Dermis blood vessel endothelial cell (primary cell): ENCODE results near the gene ABHD6. TPM values are rescaled to one million over a fixed set of nuclear protein-coding genes. Genes with fewer than 3 reads are reported as not detected.
"Not testable (repeated sequence)": the region's sequence is repeated elsewhere in the genome, so short reads cannot be mapped to it uniquely, and the experiment has no call there.

Experiments used
- DNase-seq: peaks from one replicate; pipeline ENCODE4 v3.0.0; 2010
- total RNA-seq: library from RNA; depleted of rRNA; stranded (reverse); fragments of >200 nt; gene quantifications from 2 replicates; pipeline ENCODE4 v1.2.3, GENCODE V29; 2014

Gene ABHD6
- total RNA-seq, 1 donor from 2014 or later, result 43.1 TPM

DNA sequence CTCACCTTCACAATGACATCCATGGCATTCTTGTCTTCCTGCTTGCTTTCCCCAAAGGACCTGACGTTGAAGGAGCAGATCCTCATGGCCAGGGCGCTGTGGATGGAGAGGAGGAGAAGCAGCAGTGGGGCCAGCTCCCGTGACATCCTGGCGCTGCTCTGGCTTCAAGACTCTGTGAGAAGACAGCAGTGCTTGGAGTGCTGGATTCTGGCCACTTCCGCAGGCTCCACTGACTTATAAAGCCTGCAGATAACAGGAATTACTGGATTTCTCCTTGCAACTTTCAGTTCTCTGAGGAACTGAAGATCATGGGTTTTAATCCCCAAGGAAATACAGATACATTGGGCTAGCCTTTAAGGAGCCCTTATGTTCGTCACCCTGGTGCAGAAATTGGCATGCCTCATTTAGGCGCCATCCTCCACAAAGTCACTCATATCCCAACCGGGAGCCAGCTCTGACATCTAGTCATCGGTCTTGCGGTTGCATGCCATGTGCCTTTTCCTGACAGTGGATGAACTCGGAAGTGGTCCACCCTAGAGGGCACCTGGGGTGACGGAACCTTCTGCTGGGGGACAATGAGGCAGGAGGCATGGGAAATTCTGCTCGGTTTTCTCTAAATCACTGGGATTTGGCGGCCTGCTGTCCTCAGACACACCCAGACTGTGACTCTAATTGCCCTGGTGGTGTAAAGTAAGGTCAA lies 26.7 kb upstream of the ABHD6 start, which contains the start of gene DNASE1L3:
Gene DNASE1L3, minus strand, starts transcription at position 212 of the 700 bp plus-strand sequence. Its CDS starts 66 bp downstream, at position 146.
- no peak for DNase-seq

DNA sequence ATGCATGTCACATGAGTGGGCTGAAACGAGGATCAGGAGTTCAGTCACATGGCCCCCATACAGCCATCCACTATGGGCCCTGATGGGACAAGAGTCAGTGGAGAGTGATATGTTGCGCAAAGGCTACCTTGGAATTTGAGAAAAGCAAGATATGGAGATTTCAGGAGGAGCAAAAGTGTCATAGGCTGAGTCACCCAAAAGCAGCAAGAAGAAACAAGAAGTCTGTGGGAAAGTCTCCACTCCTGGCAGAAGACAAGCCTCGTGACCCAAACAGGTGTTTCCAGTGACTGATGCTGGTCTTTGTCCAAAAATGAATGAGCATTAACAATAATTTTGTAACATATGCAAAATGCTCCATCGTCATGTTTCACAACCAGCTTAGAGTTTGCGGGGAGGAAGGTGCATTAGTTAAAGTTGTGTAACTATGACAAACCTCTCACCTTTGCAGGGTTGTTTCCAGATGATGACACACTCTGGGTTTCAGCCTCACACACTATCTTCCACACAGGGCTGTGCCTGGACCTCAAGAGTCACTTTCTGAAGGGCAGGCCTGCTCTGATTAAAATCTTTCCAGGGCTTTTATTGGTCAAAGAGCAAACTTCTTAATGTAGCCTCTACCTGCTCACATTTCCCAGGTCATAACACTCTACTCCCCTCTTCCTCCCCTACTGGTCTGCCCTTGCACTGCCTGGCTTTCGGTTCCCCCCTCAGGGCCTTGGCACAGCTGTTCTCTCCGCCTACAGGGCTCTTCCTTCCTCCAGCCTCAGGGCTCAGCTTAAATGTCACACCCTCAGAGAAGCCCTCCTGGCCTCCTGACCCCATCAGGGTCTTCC lies 22.9 kb upstream of the ABHD6 start:
- DNase-seq, result peak; percentile 38

DNA sequence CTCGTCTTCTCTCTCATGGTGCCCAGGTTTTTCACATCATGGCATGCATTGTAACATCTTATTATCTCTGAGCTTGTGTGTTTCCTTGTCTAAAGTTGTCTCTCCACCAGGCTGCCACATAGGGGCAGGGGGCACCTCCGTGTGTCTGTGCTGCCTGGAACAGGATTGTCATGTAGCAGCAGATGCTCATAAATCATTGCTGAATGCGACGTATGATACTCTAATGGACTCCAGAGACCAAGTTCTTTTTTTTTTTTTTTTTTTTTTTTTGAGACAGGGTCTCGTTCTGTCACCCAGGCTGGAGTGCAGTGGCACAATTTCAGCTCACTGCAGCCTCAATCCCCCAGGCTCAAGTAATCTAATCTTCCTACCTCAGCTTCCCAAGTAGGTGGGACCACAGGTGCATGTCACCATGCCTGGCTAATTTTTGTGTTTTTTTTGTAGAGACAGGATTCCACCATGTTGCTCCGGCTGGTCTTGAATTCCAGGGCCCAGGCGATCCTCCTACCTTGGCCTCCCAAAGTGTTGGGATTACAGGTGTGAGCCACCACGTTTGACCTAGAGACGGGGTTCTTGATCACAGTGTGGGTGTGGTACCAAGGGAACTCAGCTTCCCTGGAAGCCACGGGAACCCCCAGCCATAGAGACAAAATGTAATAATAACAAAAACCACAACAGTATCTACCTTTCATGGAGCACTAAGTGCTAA lies 22.1 kb upstream of the ABHD6 start:
- no peak for DNase-seq

DNA sequence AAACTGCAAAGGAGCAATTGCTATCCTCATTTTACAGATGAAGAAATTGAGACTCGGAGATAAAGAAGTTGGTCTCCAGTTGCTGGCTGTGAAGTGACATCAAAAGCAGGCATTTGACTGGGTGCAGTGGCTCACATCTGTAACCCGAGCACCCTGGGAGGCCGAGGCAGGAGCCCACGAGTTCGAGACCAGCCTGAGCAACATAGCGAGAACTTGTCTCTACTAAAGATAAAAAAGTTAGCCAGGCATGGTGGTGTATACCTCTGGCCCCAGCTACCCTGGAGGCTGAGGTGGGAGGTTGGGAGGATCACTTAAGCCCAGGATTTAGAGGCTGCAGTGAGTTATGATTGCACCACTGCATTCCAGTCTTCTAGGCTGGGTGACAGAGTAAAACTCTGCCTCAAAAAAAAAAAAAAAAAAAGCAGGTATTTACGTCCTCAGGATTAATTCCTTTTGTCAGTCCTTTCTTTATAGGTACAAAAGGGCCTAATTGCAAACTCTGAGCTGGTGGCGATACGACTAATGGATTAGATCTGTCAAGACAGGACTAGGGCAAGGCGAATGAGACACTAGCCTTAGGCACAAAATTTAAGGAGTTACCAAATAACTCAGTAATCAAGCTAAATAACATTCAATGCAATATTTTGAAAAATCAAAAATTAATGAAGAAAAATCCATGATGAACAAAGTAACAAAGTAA lies 20.9 kb upstream of the ABHD6 start:
- no peak for DNase-seq

DNA sequence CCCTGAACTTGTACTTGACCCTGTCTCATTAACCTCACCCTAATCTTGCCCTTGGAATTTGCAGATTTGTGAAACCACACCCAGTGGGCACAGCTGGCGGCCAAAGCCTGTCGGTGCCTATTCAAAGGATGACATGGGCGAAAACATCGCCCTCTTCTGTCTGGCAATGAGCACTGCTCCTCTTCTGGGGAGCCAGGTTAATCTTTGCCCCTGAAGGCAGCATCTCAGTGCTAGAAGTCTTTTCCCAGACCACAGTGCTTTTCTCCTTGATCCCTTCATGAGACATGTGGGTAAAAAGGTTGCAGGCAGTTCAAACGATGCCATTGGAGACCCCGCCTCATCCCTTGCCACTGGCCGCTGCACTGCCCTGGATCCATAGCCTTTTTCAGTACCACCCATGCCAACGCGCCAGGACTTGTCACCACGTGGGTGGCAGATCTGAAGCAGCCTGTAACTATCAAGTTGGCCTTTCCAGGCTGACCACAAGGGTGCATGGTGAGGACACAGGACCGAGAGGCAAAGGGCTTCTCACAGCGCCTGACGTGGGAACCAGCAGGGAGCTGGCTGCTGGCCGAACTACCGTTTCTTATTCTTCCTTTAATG lies 20.3 kb upstream of the ABHD6 start:
- peak; percentile 86 for DNase-seq

DNA sequence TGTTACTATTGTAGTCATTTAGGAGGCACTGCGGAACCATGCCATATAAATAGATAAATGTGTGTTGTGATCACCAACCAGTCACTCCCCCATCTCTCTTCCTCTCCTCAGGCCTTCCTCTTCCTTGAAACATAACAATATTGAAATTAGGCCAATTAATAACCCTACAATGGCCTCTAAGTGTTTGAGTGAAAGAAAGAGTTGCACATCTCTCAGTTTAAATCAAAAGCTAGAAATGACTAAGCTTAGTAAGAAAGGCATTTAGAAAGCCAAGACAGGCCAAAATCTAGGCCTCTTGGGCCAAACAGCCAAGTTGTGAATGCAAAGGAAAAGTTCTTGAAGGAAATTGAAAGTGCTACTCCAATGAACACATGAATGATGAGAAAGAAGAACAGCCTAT lies 18.7 kb upstream of the ABHD6 start:
- no peak for DNase-seq

DNA sequence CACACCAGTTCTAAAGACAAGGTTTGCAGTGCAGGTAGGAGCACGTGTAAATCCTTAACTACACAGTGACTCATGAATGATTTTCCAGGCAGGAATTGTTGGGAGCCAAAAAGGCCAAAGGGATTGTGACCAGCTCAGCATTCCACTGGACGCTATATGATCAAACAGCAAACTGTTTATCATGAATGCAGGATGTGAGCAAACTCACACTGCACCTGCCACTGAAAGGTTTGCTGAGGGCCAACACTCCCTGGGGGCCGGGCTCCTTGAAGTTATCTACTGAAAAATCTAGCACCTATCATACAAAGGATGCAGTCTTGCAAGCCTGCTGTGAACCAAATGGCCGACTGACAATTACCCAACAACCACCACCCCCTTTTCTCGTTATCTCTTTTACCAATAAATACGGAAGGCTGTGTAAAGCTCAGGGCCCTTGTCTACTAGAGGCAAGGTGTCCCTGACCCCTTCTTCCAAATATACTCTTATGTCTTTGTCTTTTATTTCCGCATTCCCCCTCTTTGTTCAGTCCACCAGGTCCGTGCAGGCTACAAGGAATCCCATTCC lies 15.3 kb upstream of the ABHD6 start:
- peak; percentile 47 for DNase-seq

DNA sequence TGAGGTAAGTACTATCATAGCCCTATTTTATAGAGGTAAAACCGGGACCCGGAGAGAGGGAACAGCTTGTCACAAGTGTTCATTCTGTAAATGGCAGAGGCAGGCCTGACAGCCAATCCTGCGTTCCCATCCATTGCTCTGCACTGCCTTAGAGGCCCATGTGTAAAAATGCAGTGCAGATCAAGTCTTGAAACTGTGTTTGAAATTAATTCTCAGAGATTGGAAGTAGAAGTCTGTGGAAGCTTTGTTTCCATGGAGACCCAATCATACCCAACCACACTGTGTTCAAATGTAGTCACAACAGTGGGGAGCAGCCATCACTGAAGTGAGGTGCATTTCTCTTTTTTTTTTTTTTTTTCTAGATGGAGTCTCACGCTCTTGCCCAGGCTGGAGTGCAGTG lies 13.7 kb upstream of the ABHD6 start:
- no peak for DNase-seq

DNA sequence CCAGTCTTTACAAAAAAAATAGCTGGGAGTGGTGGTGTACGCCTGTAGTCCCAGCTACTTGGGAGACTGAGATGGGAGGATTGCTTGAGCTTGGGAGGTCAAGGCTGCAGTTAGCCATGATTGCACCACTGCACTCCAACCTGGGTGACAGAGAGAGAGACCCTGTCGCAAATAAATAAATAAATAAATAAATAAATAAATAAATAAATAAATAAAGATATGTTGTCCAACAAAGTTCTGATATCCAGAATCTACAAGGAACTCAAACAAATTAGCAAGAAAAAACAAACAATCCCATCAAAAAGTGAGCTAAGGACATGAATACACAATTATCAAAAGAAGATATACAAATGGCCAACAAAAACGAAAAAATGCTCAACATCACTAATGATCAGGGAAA lies 9.7 kb upstream of the ABHD6 start:
- not testable (repeated sequence) for DNase-seq

DNA sequence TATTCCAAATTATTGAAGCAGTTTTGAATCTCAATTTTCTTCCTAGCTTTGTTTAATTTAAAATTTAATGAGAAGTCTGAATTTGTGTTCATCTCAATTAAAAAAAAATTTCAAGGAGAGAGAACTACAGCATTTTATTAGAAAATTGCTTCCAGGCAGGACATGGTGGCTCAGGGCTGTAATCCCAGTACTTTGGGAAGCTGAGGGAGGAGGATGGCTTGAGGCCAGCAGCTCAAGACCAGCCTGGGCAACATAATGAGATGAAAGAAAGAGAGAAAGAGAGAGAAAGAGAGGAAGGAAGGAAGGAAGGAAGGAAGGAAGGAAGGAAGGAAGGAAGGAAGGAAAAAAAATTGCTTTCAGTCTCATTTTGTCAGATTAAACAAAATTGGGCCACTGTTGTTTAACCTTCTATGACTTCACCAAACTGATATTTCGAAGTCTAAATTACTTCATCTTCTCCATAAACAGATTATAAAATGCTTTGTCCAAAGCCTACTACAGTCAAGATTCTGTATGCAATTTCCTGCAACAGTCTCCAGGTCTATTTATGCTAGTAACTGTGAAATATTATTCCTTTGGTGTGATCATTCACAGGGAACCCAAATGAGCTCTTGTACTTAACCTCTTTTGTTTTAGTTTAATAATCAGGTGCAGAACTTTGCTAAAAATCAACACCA lies 6.6 kb upstream of the ABHD6 start:
- DNase-seq, result no peak

DNA sequence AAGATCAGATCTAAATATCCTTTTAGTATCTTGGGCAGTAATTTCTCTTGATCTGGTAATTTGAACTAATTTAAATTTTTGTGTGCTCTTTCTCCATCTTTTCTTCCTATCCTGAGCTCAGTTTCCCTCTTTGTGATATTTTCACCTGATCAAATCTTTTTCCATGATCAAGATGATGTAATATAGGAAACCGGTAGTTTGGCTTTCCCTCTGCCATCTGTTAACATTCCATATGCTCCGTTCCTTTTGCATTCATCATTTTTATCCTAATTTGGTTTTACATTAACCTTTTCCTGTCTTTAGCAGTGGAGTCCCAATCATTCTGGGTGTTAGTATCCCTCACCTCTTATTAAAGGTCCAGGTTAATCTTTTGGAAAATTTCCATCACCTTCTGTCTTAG lies 5.9 kb upstream of the ABHD6 start:
- DNase-seq, result no peak

DNA sequence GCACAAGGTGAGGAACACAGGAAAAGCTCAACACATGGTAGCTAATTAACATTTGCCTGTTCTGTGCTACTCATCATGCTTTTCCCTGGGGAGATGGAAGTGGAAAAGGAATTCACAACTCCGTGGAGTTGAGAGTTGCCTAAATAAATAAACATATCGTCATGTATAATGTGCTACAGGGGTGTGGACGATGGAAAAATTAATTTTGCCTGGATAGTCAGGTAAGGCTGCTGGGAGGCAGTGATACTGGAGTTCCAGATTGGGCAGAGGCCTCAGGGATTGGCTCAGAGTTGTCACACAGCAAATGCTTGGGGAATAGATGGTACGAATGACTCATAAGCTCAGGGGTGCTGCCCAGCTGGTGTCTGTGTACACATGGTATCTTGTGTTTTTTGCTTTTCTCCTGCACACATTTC lies 3.1 kb upstream of the ABHD6 start:
- DNase-seq, result no peak

DNA sequence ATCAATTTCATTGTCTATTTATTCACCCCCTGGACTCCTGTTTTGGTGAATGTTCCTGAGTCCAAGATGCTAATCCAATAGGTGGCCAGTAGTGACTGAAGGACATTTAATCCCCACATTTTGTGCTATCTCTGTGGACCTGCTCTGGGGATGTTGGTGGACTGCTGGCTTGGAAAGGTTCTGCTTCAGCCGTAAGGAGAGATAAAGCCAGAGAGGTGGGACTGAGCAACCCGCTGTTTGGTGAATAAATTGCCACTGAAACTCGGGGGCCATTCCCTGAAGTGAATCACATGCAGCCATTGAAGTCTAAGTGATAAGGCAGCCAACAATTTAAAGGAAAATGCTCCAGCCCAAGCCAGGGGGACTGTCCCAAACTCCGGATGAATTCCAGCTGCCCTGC lies 1.6 kb upstream of the ABHD6 start:
- no peak for DNase-seq

DNA sequence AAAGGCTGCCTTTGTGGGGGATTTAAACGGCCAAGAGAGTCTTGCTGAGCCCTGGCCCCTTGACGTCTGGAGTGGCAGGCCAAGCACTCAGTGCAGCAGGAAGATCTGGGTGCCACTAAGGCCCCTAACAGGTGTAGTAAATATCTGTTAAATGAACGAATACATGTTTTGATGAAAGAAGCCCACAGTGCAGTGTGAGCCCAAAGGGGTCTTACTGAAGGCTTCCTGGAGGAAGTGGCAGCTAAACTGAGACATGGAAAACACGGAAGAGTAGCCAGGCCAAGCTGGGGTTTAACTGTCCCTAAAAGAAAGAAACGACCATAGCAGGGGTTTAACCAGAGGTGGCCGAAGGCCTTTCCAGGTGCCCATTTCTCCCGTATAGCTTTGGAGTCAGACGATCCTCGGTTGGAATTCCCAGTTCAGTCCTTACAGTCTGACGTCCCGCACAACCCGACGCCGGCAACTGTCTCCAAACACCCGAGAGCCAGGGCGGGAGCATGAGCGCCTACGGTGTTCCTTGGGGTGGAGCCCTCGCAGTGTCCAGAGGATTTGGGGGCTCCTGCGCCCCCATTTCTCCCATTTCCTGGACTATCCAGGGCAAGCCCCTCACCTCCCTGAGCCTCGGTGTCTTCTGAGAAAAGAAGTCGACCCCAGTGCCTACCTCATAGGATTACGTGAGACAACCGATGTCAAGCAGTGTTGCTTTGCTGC lies 910 bp upstream of the ABHD6 start:
- peak; percentile 24 for DNase-seq

DNA sequence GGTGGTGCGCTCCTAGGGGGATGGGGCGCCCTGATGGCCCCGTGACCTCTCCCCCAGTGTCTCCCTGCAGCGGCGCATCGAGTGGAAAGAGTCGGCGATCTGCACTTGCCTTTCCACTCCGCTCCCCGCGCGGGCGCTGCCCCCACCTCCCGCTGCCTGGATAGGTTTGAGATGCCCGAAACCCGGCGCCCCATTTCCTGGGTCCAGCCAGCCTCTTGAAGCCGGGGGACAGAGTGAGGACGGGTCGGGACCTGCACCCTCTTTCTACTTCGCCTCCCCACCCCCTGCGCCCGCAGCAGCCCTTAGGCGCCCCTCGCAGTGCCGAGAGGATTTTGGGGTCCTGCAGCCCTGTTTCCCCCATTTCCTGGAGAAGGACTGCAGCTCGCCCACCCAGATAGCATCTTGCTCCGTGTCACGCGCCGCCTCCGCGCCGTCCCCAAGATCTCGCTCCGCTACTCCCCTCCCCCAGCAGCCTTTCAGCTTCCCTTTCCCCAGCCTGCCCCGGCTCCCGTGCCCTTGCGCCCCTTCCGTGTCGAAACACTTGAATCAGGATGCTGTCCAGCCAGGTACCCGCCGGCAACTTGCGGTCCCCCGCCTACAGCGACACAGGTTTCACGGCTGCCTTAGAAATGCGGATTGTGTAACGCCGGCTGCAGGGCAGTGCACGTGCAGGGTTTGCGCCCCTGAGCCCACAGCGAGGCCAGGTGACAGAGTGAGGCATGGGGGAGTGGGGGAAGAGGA lies 519 bp downstream of the ABHD6 start:
- peak; percentile 27 for DNase-seq

DNA sequence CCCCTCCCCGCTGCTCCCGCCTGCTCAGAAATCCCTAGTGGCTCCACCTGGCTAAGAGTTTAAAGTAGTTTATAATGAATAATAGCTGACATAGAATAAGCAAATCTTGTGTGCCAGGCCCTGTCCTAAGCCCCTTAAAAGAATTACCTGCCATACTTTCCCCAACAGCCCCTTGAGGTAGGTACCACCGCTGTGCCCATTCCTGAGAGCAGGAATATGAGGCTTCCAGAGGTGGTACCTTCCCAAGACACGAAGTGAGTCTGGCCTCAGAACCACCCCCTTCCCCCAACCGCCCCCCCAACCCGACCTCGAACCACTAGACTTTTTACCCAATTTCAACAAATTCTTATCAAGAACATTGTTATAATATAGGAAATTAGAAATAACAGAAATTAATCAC lies 1.2 kb downstream of the ABHD6 start:
- no peak for DNase-seq

DNA sequence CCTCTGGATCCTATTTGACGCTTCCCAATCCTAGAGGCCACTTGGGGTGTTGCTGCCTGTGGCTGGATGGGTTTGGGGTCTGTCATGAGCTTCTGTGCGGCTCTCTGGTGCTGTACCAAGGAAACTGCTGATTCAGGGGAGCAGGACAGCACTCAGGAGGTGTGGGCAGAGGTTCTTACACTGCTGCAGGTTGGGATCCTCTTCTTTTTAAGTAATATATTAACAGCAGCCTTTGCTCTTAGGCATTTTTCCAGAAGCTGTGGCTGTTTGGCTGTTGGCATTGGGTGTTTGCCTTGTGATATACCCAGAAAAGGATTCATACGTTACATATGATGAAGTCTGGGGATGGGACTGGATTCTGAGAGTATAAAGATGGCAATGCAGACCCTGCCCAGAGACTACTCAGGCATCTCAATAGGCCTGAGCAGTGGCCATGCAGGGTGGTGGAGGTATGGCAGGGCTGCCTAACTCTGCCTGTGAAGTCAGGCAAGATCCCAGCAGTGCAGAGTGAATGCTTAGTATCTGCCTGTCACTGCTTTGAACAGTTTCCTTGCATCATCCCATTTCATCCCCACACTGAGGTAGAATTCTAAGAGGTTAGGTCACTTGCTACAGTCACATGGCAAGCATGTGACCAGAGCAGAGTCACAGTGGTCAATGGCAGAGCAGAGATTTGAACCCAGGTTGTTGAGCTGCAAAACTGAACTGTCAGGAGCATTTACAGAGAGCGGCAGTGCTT lies 3.9 kb downstream of the ABHD6 start:
- DNase-seq, result no peak

DNA sequence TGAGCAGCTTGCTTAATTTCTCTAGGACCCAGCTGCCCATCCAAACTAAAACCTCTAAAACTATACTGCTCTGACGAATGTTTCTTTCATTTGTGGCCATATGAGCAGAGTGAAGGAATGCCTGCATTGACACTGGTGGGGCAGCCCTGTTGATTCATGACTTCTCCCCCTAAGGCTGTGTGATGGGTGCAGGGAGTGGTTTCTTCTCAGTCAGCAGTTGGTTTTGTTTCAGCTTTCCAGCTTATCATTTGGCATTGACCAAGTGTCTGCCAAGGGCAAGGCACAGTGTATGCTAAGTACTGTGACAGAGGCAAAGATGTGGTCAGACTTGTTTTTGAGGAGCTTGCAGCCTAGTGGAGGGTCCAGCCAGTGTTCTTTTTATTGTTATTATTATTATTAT lies 4.7 kb downstream of the ABHD6 start:
- DNase-seq, result no peak

DNA sequence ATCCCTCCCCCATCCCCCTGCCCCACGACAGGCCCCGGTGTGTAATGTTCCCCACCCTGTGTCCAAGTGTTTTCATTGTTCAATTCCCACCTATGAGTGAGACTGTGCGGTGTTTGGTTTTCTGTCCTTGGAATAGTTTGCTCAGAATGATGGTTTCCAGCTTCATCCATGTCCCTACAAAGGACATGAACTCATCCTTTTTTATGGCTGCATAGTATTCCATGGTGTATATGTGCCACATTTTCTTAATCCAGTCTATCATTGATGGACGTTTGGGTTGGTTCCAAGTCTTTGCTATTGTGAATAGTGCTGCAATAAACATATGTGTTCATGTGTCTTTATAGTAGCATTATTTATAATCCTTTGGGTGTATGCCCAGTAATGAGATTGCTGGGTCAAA lies 5.3 kb downstream of the ABHD6 start:
- DNase-seq, result not testable (repeated sequence)
